ENCODE measurements around the gene ARFGAP3. TPM values are rescaled to one million over a fixed set of nuclear protein-coding genes. Genes with fewer than 3 reads are reported as not detected.

The ARFGAP3 gene
- total and polyA plus RNA-seq, 2 experiments from 2014 or later = 14.8 to 19.1 TPM

DNA sequence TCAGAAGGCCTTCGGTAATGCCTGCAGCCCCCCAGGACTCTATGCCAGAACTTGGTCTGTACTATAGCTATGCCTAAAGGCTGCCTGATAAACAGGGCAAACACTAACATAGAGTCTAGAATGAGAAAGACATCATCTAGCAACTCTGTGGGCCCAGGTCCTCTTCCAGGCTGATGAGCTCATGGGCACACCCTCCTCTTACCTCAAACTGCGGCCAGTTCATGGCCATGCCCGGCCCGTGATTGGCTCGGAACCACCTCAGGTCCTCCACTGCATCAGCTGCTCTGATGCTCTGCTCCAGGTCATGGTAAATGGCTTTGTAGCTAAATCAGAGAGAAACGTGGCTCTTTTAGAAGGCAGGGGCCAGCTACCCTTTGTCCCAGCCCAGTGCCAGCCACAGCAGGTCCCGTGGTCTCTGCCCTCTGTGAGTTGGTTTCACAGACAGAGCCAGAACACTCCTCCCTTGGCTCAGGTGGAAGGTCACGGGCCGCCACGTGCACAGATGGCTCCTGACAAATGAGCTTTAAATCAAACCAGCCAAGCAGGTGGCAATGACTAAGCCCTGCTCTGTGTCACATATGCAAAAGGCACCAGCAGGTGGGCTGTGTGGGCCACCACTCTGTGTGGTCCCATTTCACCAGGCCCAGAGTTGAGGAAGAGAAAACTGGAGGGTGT is 25.0 kb upstream of the ARFGAP3 start:
- Mint-ChIP-seq H3K4me3 (no peak overlapping the region), H3K36me3 (ENCODE audit: low read depth) (peaks cover 38% of the 10 kb centered on the region), H3K27ac (peak overlapping the region; percentile 77; the same call in 1 of the 2 replicates), H3K9me3 (no peaks in the 10 kb centered on the region), H3K27me3 (ENCODE audit: insufficient read depth, low read depth, poor library complexity) (no peaks in the 10 kb centered on the region), H3K4me1 (peaks cover 5% of the 10 kb centered on the region)
- no peaks in the 10 kb centered on the region; the same call in 1 of the 2 replicates for H4K20me1 ChIP-seq (replicated peaks; ENCODE audit: insufficient read depth)
- peak; percentile 31; the same call in 2 of the 3 replicates for ATAC-seq
- DNase-seq (ENCODE audit: low spot score) = no peak
- TF ChIP-seq STAT1 (IDR thresholded peaks at IDR 0.05; ENCODE audit: unreplicated experiment) = no peak
- TF ChIP-seq, protein P1, sequence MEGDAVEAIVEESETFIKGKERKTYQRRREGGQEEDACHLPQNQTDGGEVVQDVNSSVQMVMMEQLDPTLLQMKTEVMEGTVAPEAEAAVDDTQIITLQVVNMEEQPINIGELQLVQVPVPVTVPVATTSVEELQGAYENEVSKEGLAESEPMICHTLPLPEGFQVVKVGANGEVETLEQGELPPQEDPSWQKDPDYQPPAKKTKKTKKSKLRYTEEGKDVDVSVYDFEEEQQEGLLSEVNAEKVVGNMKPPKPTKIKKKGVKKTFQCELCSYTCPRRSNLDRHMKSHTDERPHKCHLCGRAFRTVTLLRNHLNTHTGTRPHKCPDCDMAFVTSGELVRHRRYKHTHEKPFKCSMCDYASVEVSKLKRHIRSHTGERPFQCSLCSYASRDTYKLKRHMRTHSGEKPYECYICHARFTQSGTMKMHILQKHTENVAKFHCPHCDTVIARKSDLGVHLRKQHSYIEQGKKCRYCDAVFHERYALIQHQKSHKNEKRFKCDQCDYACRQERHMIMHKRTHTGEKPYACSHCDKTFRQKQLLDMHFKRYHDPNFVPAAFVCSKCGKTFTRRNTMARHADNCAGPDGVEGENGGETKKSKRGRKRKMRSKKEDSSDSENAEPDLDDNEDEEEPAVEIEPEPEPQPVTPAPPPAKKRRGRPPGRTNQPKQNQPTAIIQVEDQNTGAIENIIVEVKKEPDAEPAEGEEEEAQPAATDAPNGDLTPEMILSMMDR (conservative IDR thresholded peaks at IDR 0.05; ENCODE audit: low read depth in 2 of 2) = no peak
- TF ChIP-seq, protein P2, sequence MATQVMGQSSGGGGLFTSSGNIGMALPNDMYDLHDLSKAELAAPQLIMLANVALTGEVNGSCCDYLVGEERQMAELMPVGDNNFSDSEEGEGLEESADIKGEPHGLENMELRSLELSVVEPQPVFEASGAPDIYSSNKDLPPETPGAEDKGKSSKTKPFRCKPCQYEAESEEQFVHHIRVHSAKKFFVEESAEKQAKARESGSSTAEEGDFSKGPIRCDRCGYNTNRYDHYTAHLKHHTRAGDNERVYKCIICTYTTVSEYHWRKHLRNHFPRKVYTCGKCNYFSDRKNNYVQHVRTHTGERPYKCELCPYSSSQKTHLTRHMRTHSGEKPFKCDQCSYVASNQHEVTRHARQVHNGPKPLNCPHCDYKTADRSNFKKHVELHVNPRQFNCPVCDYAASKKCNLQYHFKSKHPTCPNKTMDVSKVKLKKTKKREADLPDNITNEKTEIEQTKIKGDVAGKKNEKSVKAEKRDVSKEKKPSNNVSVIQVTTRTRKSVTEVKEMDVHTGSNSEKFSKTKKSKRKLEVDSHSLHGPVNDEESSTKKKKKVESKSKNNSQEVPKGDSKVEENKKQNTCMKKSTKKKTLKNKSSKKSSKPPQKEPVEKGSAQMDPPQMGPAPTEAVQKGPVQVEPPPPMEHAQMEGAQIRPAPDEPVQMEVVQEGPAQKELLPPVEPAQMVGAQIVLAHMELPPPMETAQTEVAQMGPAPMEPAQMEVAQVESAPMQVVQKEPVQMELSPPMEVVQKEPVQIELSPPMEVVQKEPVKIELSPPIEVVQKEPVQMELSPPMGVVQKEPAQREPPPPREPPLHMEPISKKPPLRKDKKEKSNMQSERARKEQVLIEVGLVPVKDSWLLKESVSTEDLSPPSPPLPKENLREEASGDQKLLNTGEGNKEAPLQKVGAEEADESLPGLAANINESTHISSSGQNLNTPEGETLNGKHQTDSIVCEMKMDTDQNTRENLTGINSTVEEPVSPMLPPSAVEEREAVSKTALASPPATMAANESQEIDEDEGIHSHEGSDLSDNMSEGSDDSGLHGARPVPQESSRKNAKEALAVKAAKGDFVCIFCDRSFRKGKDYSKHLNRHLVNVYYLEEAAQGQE (IDR thresholded peaks at IDR 0.05; ENCODE audit: unreplicated experiment) = no peak
- no peak for TF ChIP-seq POLR2AphosphoS5 (IDR thresholded peaks at IDR 0.05; ENCODE audit: low read depth)
- no peak for TF ChIP-seq JUNB (IDR thresholded peaks at IDR 0.05; ENCODE audit: unreplicated experiment)
- H2AFZ ChIP-seq = no peak overlapping the region
- no peaks in the 10 kb centered on the region for H3K9me2 ChIP-seq (ENCODE audit: insufficient read depth)
- H3K4me1 ChIP-seq (ENCODE audit: insufficient read depth) = no peaks in the 10 kb centered on the region
- H3K4me2 ChIP-seq = no peak overlapping the region
- H3K27me3 ChIP-seq (ENCODE audit: insufficient read depth) = no peaks in the 10 kb centered on the region
- no peaks in the 10 kb centered on the region for H3K79me2 ChIP-seq (replicated peaks; ENCODE audit: insufficient read depth)
- no peak overlapping the region for H3K27ac ChIP-seq (ENCODE audit: low read depth)
- no peak overlapping the region for H3K4me3 ChIP-seq
- H3F3A ChIP-seq (replicated peaks; ENCODE audit: low read depth) = no peaks in the 10 kb centered on the region
- no peaks in the 10 kb centered on the region; the same call in 1 of the 2 replicates for H3K36me3 ChIP-seq (ENCODE audit: insufficient read depth)

DNA sequence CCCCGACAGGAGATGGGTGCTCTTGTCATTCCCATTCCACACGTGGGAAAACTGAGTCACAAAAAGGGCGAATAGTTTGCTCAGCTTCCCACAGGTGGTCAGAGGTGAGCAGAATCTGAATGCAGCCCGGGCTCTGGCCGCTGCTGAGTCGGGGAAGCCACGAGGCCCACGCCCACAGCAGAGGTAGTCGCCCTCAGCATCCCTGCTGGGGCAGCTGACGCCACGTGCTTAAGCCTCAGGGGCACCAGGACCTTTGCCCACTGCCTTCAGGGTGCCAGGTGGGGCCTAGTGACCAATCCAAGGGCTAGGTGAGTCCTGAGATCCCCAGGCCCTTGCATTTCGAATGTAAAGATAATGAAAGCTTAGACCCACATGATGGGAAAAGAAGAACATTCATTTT is 24.2 kb upstream of the ARFGAP3 start:
- no peaks in the 10 kb centered on the region for H3K27me3 ChIP-seq (ENCODE audit: insufficient read depth)
- no peak overlapping the region for H2AFZ ChIP-seq
- H3K9me3 Mint-ChIP-seq = no peaks in the 10 kb centered on the region
- ATAC-seq = no peak
- H3K27me3 Mint-ChIP-seq (ENCODE audit: insufficient read depth, low read depth, poor library complexity) = no peaks in the 10 kb centered on the region
- H3K79me2 ChIP-seq (replicated peaks; ENCODE audit: insufficient read depth) = no peaks in the 10 kb centered on the region
- H3K4me2 ChIP-seq = no peak overlapping the region
- peaks cover 5% of the 10 kb centered on the region for H3K4me1 Mint-ChIP-seq
- DNase-seq (ENCODE audit: low spot score) = no peak
- no peaks in the 10 kb centered on the region; the same call in 1 of the 2 replicates for H4K20me1 ChIP-seq (replicated peaks; ENCODE audit: insufficient read depth)
- peaks cover 44% of the 10 kb centered on the region for H3K36me3 Mint-ChIP-seq (ENCODE audit: low read depth)
- no peak overlapping the region for H3K27ac Mint-ChIP-seq
- no peak overlapping the region for H3K27ac ChIP-seq (ENCODE audit: low read depth)
- no peaks in the 10 kb centered on the region for H3K4me1 ChIP-seq (ENCODE audit: insufficient read depth)
- no peaks in the 10 kb centered on the region; the same call in 1 of the 2 replicates for H3K36me3 ChIP-seq (ENCODE audit: insufficient read depth)
- no peak overlapping the region for H3K4me3 ChIP-seq
- H3F3A ChIP-seq (replicated peaks; ENCODE audit: low read depth) = no peaks in the 10 kb centered on the region
- H3K9me2 ChIP-seq (ENCODE audit: insufficient read depth) = no peaks in the 10 kb centered on the region
- H3K4me3 Mint-ChIP-seq = no peak overlapping the region
- TF ChIP-seq STAT1 (IDR thresholded peaks at IDR 0.05; ENCODE audit: unreplicated experiment) = no peak
- no peak for TF ChIP-seq ZNF331 (CRISPR knock-in tag; IDR thresholded peaks at IDR 0.05; ENCODE audit: low read depth)
- TF ChIP-seq EZH2 (IDR thresholded peaks at IDR 0.05; ENCODE audit: low read depth, unreplicated experiment) = no peak
- TF ChIP-seq, protein P1 (conservative IDR thresholded peaks at IDR 0.05; ENCODE audit: low read depth in 2 of 2) = no peak

All from GM23338 (cell line).